Esophagus squamous epithelium (tissue), 5 donors: ENCODE measurements around the gene CFAP92. TPM values are rescaled to one million over a fixed set of nuclear protein-coding genes. Genes with fewer than 3 reads are reported as not detected.
A peak's percentile ranks its signal among the peaks of the same experiment; 100 is the strongest.

Source experiments
- DNase-seq: peaks from one replicate; lab custom pipeline; 2025; lab: John Stamatoyannopoulos, UW
- H3K27ac ChIP-seq, 4 donors: fragments of 200-600 bp; sonication (generic); one replicate each; pipeline ENCODE4 v1.5.1; 2016 to 2019; ENCODE audit warnings: mild to moderate bottlenecking in 1 of 4
- H3K27me3 ChIP-seq, 4 donors: fragments of 200-600 bp; sonication (generic); 1 replicate in 3 of 4; 2 replicates in 1 of 4; pipeline versions ENCODE4 v1.5.1 to v1.6.0; 2017 to 2021; ENCODE audit warnings: antibody characterized with exemption in 1 of 4
- H3K36me3 ChIP-seq, 3 donors: fragments of 200-600 bp; sonication (generic); one replicate each; pipeline ENCODE4 v1.5.1; 2016 to 2019
- H3K4me1 ChIP-seq, 3 donors: fragments of 200-600 bp; sonication (generic); one replicate each; pipeline ENCODE4 v1.5.1; 2017 to 2019
- H3K4me3 ChIP-seq, 4 donors: fragments of 200-600 bp; sonication (generic); 1 replicate in 3 of 4; 2 replicates in 1 of 4; pipeline ENCODE4 v1.5.1; 2016 to 2019; ENCODE audit warnings: mild to moderate bottlenecking in 2 of 4, moderate library complexity in 1 of 4
- H3K9me3 ChIP-seq, 3 donors: fragments of 200-600 bp; sonication (generic); one replicate each; pipeline ENCODE4 v1.5.1; 2016 to 2019
- CTCF ChIP-seq, 6 experiments: fragments of 450-650 bp in 4 of 6; fragments of 200-600 bp in 2 of 6; sonication (generic) in 2 of 6; IDR thresholded peaks; one replicate each; pipeline ENCODE4 v1.5.1; 2016 to 2019; ENCODE audit warnings: antibody characterized with exemption in 6 of 6, mild to moderate bottlenecking in 4 of 6, moderate library complexity in 4 of 6
- POLR2A ChIP-seq, 4 donors: fragments of 450-650 bp; IDR thresholded peaks; one replicate each; pipeline ENCODE4 v1.6.1; 2017; ENCODE audit warnings: antibody characterized with exemption in 4 of 4, mild to moderate bottlenecking in 4 of 4, moderate library complexity in 3 of 4
- WGBS, 2 donors: methylation state at CpG; one replicate each; pipeline ENCODE4 v1.1.5; 2018; 5-methylcytosine and 5-hydroxymethylcytosine counted together
- intact Hi-C: fragments of 100-400 bp; cut with DNase I; formaldehyde crosslinking; loops from one replicate; pipeline ENCODE4 v1.15.0; 2022
- total RNA-seq, 4 donors: library from RNA; depleted of rRNA; stranded (reverse); fragments of >200 nt; gene quantifications; one replicate each; pipeline ENCODE4 v1.1.0, GENCODE V29; 2016
- donor health status: DM: yes; HTN: yes; CAD: no.

Gene CFAP92
- total RNA-seq, 4 donors from 2014 or later, result 0.40 to 1.4 (median 0.98) TPM

- H3K9me3 ChIP-seq, result no peaks in the 10 kb centered on the region
- H3K4me1 ChIP-seq, result no peaks in the 10 kb centered on the region
- TF ChIP-seq POLR2A (IDR thresholded peaks at IDR 0.05) (no peak), CTCF (IDR thresholded peaks at IDR 0.05) (no peak)
- intact Hi-C loops, result no loop called here
- WGBS, 2 donors, result 94 to 96% methylated on average over 2 of the region's 2 CpGs
- no peaks in the 10 kb centered on the region for H3K36me3 ChIP-seq
- no peak overlapping the region for H3K4me3 ChIP-seq
- H3K27me3 ChIP-seq, result no peaks in the 10 kb centered on the region
- no peak for DNase-seq
- no peak overlapping the region for H3K27ac ChIP-seq
These were observed 37.4 kb downstream of the CFAP92 start for GRCh38 chr3:128956440-128956839.

- H3K9me3 ChIP-seq, result no peaks in the 10 kb centered on the region
- intact Hi-C loops, result no loop called here
- no peak for DNase-seq
- H3K4me1 ChIP-seq, result peaks cover 0 to 16% (median 0%) of the 10 kb centered on the region in 3 donors
- no peaks in the 10 kb centered on the region for H3K36me3 ChIP-seq
- no peak overlapping the region for H3K4me3 ChIP-seq
- H3K27me3 ChIP-seq, result no peaks in the 10 kb centered on the region
- TF ChIP-seq CTCF (IDR thresholded peaks at IDR 0.05) (no peak), POLR2A (IDR thresholded peaks at IDR 0.05) (no peak)
- WGBS, 2 donors, result 70 to 73% methylated on average over 10 to 13 of the region's 15 CpGs
- H3K27ac ChIP-seq, result peak overlapping the region in 2 of 4 donors; percentile 25 to 42
These were observed 43.5 kb downstream of the CFAP92 start for GRCh38 chr3:128950223-128950938.

- intact Hi-C loops, result no loop called here
- no peak overlapping the region for H3K27ac ChIP-seq
- no peaks in the 10 kb centered on the region for H3K9me3 ChIP-seq
- no peak for DNase-seq
- no peaks in the 10 kb centered on the region for H3K27me3 ChIP-seq
- TF ChIP-seq POLR2A (IDR thresholded peaks at IDR 0.05) (no peak), CTCF (IDR thresholded peaks at IDR 0.05) (no peak)
- WGBS, 2 donors, result 94 to 96% methylated on average over 3 of the region's 3 CpGs
- no peak overlapping the region for H3K4me3 ChIP-seq
- peaks cover 0 to 16% (median 0%) of the 10 kb centered on the region in 3 donors for H3K4me1 ChIP-seq
- no peaks in the 10 kb centered on the region for H3K36me3 ChIP-seq
These were observed 44.7 kb downstream of the CFAP92 start for GRCh38 chr3:128949158-128949557.

- H3K27me3 ChIP-seq, result no peaks in the 10 kb centered on the region
- 29 to 33% methylated on average over 7 of the region's 7 CpGs for WGBS, 2 donors
- H3K27ac ChIP-seq, result peak overlapping the region in 1 of 4 donors; percentile 14
These were observed 47.5 kb downstream of the CFAP92 start for GRCh38 chr3:128946411-128946810.

More at GRCh38 chr3:128946411-128946810, 47.5 kb downstream of the CFAP92 start:
- intact Hi-C loops, result no loop called here
- DNase-seq, result no peak
- H3K9me3 ChIP-seq, result no peaks in the 10 kb centered on the region
- H3K4me1 ChIP-seq, result peaks cover 0 to 16% (median 0%) of the 10 kb centered on the region in 3 donors
- no peaks in the 10 kb centered on the region for H3K36me3 ChIP-seq
- TF ChIP-seq CTCF (IDR thresholded peaks at IDR 0.05), result no peak
- no peak for TF ChIP-seq POLR2A (IDR thresholded peaks at IDR 0.05)
- H3K4me3 ChIP-seq, result no peak overlapping the region
